Right atrium auricular region (tissue), 2 donors: ENCODE data around the gene HAUS1. TPM values are rescaled to one million over a fixed set of nuclear protein-coding genes. Genes with fewer than 3 reads are reported as not detected.

Experiments
- DNase-seq: peaks from one replicate; pipeline ENCODE4 v3.0.0-alpha.2; 2019; ENCODE audit warnings: low spot score
- H3K27ac ChIP-seq, 2 donors: fragments of 200-600 bp; sonication (generic); 1 replicate in 1 of 2; 2 replicates in 1 of 2; pipeline ENCODE4 v1.5.1; 2016 to 2019
- H3K27me3 ChIP-seq, 2 donors: fragments of 200-600 bp; sonication (generic); one replicate each; pipeline versions ENCODE4 v1.5.1 to v1.6.0; 2017 to 2019
- H3K36me3 ChIP-seq: fragments of 200-600 bp; sonication (generic); one replicate; pipeline ENCODE4 v1.5.1; 2016
- H3K4me1 ChIP-seq, 2 donors: fragments of 200-600 bp; sonication (generic); one replicate each; pipeline versions ENCODE4 v1.5.1 to v1.6.0; 2017 to 2019
- H3K4me3 ChIP-seq, 2 donors: fragments of 200-600 bp; sonication (generic); 1 replicate in 1 of 2; 2 replicates in 1 of 2; pipeline ENCODE4 v1.5.1; 2017 to 2019; ENCODE audit warnings: mild to moderate bottlenecking in 1 of 2, moderate library complexity in 1 of 2
- H3K9me3 ChIP-seq, 2 donors: fragments of 200-600 bp; sonication (generic); one replicate each; pipeline ENCODE4 v1.5.1; 2019
- CTCF ChIP-seq, 2 donors: fragments of 200-600 bp; sonication (generic); IDR thresholded peaks; one replicate each; pipeline ENCODE4 v1.5.1; 2019; ENCODE audit warnings: antibody characterized with exemption in 2 of 2
- total RNA-seq, 2 donors: library from RNA; depleted of rRNA; stranded (reverse); fragments of >200 nt; gene quantifications; one replicate each; pipeline ENCODE4 v1.1.0, GENCODE V29; 2016

Gene HAUS1
- total RNA-seq, 2 donors from 2014 or later, result 12.5 to 16.8 TPM

- Histone ChIP-seq H3K4me1 (no peaks in the 10 kb centered on the region), H3K9me3 (no peaks in the 10 kb centered on the region), H3K4me3 (no peak overlapping the region), H3K36me3 (no peaks in the 10 kb centered on the region), H3K27me3 (no peaks in the 10 kb centered on the region), H3K27ac (no peak overlapping the region)
- no peak for DNase-seq
- TF ChIP-seq CTCF (IDR thresholded peaks at IDR 0.05), result no peak
Observed at GRCh38 chr18:46061796-46062195, 42.4 kb upstream of the HAUS1 start.

- H3K27me3 ChIP-seq, result no peaks in the 10 kb centered on the region
- no peaks in the 10 kb centered on the region for H3K36me3 ChIP-seq
- no peak overlapping the region for H3K4me3 ChIP-seq
- no peak for DNase-seq
- no peak for TF ChIP-seq CTCF (IDR thresholded peaks at IDR 0.05)
- H3K4me1 ChIP-seq, result no peaks in the 10 kb centered on the region
- H3K9me3 ChIP-seq, result peaks cover 0 to 4% of the 10 kb centered on the region in 2 donors
- no peak overlapping the region for H3K27ac ChIP-seq
Observed at GRCh38 chr18:46062781-46063180, 41.4 kb upstream of the HAUS1 start.

- no peak for DNase-seq
- no peaks in the 10 kb centered on the region for H3K27me3 ChIP-seq
- H3K9me3 ChIP-seq, result peaks cover 0 to 7% of the 10 kb centered on the region in 2 donors
- H3K27ac ChIP-seq, result no peak overlapping the region
- no peak overlapping the region for H3K4me3 ChIP-seq
- H3K36me3 ChIP-seq, result no peaks in the 10 kb centered on the region
- no peak for TF ChIP-seq CTCF (IDR thresholded peaks at IDR 0.05)
- peaks cover 0 to 12% of the 10 kb centered on the region in 2 donors for H3K4me1 ChIP-seq
Observed at GRCh38 chr18:46067438-46068007, 36.7 kb upstream of the HAUS1 start.

GRCh38 chr18:46068763-46069162, 35.4 kb upstream of the HAUS1 start:
- Histone ChIP-seq H3K4me1 (peaks cover 0 to 23% of the 10 kb centered on the region in 2 donors), H3K9me3 (peaks cover 0 to 7% of the 10 kb centered on the region in 2 donors), H3K27ac (no peak overlapping the region), H3K27me3 (no peaks in the 10 kb centered on the region), H3K4me3 (no peak overlapping the region), H3K36me3 (no peaks in the 10 kb centered on the region)
- no peak for DNase-seq
- no peak for TF ChIP-seq CTCF (IDR thresholded peaks at IDR 0.05)

GRCh38 chr18:46069524-46069923, 34.7 kb upstream of the HAUS1 start:
- H3K4me3 ChIP-seq, result no peak overlapping the region
- no peaks in the 10 kb centered on the region for H3K27me3 ChIP-seq
- peaks cover 0 to 26% of the 10 kb centered on the region in 2 donors for H3K4me1 ChIP-seq
- DNase-seq, result no peak
- TF ChIP-seq CTCF (IDR thresholded peaks at IDR 0.05), result no peak
- no peaks in the 10 kb centered on the region for H3K36me3 ChIP-seq
- peaks cover 0 to 7% of the 10 kb centered on the region in 2 donors for H3K9me3 ChIP-seq
- no peak overlapping the region for H3K27ac ChIP-seq

GRCh38 chr18:46070232-46070631, 34.0 kb upstream of the HAUS1 start:
- Histone ChIP-seq H3K9me3 (peaks cover 0 to 7% of the 10 kb centered on the region in 2 donors), H3K27me3 (no peaks in the 10 kb centered on the region), H3K4me1 (peaks cover 0 to 26% of the 10 kb centered on the region in 2 donors), H3K36me3 (no peaks in the 10 kb centered on the region), H3K27ac (no peak overlapping the region), H3K4me3 (no peak overlapping the region)
- no peak for DNase-seq
- TF ChIP-seq CTCF (IDR thresholded peaks at IDR 0.05), result no peak
